Renal cortical epithelial cell (primary cell): ENCODE data around the gene NAB2. TPM values are rescaled to one million over a fixed set of nuclear protein-coding genes. Genes with fewer than 3 reads are reported as not detected.

Experiments
- DNase-seq: peaks from one replicate; pipeline ENCODE4 v3.0.0-alpha.2; 2011; ENCODE audit warnings: low read depth
- total RNA-seq: library from RNA; depleted of rRNA; stranded (reverse); fragments of >200 nt; gene quantifications from 2 replicates; pipeline ENCODE4 v1.2.3, GENCODE V29; 2014

NAB2 gene
- total RNA-seq, 1 donor from 2014 or later, result 16.3 TPM

DNA sequence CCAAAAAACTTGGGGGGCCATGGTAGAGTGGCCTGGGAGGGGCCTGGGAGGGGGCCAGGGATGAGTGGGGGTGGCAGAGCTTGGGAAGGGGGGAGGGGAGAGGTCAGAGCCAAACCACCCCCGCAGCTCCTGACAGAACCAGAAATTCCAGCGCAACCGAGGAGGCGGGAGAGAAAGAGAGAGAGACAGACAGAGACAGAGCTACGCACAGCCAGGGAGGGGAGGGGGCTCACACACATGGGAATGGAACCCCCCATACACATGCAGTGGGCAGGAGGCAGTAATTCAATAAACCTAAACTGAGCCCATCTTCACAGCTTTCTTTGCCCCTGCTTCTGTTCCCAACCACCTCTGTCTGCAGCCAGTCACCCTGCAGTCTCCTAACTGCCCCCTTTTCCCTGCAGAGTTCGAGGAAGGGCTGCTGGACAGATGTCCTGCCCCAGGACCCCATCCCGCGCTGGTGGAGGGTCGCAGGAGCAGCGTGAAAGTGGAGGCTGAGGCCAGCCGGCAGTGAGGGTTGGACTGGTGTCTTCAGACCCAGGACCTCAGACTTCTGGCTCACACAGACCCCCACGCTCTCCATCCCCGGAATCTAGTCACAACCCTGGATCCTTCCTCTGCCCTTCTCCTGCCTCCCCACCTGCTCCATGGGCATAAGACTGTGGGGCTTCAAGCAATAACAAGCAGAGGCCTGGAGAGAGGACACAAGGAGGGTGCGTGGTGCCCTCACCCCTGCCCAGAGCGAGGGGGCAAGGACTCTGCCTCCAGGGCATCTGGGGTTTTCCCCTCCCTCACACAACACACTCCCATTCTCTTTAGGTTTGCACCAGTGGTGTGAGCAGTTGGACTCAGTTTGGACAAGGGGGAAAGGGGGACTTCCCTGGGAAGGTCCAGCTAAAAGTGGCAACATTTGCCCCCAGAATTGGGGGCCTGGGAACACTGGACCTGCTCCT is 5.6 kb downstream of the NAB2 start:
- no peak for DNase-seq

DNA sequence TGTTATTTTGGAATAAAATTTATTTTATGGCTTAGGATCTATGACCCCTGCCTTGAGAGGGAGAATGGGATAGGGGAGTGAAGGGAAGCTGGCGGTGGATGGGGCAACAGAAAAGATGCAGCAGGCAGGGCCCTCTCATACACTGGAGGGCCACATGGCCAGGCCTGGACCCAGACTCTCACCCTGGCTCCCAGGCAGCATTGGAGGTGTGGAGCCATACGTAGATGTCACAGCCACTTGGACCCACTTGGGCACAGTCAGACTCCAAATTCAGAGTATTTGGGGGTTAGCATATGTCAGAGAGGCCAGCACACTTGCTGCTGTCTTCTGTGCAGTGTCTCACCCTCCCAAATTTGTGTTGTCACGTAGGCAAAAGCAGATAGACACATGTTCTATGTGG is 6.5 kb downstream of the NAB2 start:
- no peak for DNase-seq

DNA sequence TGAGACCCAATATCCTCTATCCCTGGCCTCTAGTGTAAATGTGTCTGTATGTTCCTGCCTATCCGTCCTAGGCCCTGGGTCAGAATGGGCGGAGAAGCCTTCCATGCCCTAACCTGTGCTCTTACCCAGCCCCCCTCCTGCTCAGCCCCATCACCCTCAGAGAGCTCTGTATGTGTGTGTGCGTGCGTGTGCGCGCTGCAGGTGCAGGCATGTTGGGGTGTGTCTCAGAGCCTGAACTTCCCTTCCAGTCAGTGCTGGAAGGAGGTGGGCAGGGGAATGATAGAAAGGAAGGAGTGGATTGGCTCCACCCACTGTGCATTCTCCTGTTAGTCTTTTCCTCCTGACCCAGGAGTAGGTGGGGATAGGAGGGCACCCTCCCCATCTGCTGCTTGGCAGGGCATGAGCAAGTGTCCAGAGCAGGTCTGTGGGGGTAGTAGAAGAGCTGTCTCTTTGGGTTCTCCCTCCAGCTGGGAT is 7.2 kb downstream of the NAB2 start:
- DNase-seq, result no peak

DNA sequence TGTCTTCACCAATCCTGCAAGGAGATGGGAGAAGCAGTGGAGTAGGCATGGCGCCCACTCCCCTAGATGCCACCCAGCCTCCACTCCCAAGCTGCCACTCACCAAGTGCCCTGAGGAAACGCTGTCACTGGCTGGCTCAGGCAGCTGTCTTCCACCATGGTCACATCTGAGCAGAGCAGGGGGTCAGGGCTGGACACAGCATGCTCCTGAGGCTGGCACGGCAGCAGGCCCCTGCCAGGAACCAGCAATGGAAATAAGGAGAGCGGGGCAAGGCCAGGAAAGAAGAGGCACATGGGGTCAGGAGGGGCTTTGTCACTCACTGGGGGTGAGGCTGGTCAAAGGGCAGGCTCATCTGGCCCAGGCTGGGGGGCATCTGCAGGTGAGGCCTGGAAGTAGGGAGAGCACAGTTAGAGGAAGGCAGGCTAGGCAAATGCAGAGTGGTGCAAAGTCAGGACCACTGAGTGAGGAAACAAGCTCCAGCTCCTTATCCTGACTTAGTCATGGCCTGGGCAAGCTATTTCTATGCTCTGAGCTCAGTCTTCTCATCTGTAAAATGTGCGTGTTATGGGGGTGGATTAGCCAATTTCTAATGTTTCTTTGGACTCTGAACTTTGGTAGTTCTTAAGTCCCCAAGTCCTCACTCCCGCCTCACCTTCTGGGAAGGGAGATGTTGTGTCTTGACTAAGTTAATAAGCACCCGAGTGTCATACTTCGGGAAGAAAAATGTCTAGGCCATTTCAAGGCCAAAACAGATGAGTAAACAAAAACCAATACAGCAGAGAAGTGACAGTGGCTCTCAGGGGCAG is 8.0 kb downstream of the NAB2 start:
- no peak for DNase-seq

DNA sequence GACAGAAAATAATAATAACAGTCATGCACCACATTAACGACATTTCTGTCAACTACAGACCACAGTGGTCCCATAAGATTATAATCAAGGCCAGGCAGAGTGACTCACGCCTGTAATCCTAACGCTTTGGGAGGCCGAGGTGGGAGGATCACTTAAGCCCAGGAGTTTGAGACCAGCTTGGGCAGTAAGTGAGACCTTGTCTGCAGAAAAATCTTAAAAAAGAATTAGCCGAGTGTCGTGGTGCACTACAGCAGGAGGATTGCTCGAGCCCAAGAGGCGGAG is 8.6 kb downstream of the NAB2 start:
- no peak for DNase-seq

DNA sequence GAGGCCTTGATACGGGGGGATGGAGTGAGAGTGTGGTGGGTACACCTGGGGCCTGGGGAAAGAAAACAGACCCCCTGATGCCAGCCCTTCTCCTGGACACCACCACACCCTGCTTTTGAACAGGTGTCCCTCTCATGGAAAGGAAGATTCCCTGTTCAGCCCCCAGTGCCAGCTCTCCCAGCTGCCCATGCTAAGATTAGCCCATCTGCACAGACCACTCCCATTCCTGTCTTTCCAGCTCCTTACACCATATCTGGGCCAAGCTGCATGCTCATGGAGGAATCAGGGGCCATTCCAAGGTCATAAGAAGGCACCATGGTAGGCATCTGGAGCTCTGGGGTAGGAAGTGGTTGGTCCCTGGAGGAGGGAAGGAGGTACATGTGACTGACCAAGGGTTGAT is 9.6 kb downstream of the NAB2 start:
- no peak for DNase-seq

DNA sequence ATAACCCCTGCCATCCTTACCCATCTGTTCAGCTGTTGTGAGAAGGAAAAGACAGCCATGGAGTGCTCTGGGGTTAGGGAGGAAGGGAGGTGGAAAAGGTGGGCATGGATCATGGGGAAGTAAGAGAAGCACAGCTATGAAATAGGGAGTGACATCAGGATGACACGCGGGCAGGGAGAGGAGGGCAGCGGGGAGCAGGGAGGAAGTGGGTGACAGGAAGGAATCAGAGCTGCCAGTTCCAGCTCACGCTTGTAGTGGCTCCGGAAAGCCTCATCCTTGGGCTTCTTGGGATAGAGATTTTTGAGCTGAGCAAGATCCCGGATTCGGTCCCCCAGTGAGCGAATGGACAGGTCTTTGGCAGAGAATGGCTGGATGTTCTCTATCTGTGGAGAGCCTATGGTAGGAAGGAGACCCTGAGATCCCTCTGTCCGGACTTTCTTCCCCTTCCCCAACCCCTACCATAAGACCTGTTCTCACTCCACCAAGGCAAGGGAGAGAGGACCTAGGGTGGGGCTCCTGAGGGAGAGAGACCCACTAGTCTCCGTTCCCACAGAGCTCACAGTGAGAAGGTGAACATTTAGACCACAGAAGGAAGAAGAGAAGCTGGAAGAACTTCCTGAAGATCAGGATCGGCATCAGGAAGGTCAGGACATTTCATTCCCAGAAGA is 10.3 kb downstream of the NAB2 start:
- no peak for DNase-seq

DNA sequence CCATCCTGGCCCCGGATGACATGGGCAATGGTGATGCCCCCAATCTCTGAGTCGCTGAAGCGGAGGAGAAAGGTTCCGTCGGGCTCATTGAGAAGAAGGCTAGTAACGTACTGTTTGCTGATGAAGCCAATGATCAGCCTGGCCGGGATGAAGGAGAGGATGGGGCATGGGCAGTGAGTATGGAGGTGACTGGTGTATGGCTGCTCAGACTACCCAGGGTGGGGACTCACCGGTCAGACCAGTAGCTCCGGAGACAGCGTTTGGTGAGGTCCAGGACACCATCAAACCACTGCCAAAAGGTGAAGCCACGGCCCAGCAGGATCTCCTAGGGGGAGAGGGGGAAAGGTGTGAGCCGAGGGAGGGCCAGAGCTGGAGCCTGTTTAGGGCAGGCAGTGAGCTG is 10.9 kb downstream of the NAB2 start:
- DNase-seq, result no peak

GRCh38 chr12:57101892-57102695 is 13.2 kb downstream of the NAB2 start:
- peak; percentile 68 for DNase-seq

GRCh38 chr12:57103856-57104255 is 14.9 kb downstream of the NAB2 start:
- no peak for DNase-seq

- DNase-seq, result no peak
These were observed 15.5 kb downstream of the NAB2 start for GRCh38 chr12:57104292-57104910.

DNA sequence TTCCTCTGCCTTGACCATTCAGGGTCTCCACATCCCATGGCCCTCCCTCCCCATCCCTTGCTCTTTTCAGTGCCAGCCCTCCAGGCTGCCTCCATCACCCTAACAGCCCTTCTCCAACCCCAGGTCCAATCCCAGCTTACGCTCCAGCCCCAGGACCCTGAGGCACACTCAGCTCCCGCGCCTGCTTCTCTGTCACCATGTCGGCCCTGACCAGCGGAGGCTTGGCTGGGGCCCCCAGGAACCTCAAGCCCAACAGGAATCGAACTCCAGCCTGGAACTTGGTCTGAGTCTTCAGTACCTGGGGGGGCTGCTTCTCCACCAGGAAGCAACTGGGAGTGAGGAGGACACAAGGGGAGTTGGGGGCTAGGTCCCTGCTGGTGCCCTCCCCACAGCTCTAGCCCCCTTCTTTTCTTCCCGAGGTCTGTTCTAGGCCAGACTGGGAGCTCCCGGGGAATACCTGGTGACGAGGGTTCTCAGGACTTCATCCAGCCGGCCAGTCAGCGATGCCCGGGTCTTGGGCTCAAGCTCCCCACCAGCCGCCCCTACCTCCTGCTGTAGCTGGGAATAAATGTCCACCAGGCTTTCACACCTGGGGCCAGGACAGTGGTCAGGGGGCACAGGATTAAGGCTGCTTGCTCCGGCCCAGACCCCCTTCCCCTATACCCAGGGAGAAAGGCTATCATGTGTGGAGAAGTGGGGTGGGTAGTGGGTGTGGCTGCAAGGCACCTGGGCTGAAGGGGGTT is 16.3 kb downstream of the NAB2 start:
- DNase-seq, result no peak

GRCh38 chr12:57106021-57106708 is 17.3 kb downstream of the NAB2 start:
- no peak for DNase-seq

DNA sequence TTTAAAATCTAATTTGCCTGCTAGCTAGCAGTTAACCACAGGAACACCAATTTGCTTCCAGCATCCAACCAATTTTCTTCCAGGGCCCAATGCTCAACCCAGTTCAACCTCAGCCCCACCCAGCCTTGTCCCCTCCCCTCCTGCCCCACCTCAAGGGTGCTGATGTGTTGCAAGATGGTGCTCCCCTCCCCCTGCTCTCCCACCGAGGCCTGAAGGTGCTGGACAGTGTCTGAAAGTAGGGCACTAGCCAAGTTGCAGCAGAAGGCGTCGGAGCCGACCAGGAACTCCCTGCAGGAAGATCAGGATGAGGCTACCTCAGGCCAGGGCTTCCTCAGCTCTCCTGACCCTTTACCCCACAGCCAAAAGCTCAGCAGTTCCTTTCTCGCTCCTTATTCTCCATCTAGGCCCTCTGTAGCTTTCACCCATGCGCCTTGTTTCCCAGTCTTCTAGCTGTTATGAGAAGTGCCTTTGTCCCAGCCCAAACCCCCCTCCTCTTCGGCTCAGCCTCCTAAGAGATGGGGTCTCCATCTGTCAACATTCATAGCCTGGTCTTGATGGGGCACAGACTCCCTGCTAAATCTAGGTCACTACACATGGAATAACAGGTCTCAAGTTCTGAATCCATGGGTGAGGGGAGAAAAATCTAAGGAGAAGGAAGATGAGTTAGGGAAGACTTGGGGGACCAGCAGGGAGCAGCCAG is 18.7 kb downstream of the NAB2 start:
- DNase-seq, result no peak

DNA sequence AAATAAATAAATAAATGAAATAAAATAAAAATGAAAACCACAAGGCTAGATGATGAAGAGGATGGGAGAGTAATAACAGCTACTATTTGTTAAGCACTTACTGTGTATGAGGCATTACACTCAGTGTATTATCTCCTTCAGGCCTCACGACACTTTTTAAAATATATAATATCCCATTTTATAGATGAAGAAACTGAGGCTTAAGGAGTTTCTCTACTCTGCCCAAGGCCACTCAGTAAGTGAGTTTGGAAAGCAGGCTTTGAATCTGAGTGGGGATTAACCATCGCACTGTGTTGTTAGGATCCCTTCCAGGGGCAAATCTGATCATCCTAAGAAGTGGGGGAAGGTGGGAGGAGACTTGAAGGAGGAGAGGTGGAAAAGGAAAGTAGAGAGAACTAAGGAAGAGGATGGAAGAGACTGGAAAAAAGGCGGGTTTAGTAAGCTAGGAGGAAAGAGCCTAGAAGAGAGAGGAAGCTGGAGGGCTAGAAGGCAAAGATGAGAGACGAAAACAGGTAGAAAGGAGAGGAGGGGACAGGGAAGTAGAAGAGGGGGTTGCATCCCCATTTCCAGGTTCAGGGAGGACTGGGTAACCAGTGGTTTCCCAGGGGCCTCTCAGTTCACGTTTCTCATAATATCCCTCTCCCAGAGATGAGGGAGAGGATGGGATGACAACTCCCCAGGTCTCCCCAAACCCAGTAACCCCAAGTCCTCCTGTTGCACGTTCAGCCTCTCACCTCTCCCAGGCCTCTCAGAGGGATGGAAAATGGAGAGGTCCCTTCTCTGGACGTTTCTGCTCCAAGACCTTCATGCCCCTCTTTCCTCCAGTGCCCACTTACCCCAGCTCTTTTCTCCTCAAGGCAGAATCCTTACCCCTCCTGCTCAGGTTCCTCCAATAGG is 20.5 kb downstream of the NAB2 start:
- DNase-seq, result no peak

DNA sequence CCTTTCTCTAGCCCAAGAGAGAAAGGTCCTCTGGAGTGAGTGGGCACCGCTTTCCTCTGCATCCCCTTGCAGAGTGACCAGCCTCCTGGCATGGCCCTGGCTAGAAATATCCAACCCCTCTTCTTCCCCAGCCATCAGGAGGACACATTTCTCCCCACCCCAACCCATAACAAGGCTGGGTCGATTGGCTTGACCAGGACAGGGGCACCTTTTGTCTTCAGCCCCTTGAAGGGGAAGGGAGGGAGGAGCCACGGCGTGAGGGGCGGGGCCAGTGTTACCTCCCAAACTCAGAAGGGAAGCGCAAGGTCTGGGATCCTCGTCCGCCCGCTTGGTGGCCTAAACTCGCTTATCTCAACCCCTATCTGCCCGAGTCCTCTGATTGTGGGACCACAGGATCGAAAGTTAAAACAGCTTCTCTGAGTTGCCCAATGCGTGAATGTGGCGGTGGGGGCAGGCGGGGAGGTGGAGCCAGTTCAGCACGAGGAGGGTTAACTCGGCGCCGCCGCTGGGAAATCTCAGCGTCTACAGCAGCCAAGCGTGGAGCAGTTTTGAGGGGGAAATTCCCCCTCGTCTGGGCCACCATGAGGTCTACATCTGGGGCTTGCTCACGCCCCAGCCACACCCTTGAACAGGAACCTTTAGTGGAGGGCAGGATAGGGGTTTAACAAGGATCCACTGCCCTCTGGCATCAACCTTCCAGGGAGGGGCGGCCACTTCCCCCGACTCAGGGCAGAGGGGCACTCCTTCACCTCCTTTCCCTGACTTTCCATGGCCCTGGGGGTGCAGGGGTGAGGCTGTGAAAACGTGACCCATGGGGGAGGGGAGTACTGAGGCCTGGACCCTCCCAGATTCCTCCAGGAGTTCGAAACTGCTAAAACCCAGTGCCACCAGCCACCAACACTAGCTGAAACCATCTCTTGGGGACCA is 21.5 kb downstream of the NAB2 start:
- peak; percentile 46 for DNase-seq
